IgD-negative memory B cell (primary cell): ENCODE data around the gene SHLD1. TPM values are rescaled to one million over a fixed set of nuclear protein-coding genes. Genes with fewer than 3 reads are reported as not detected.

Source experiments
- polyA plus RNA-seq: library from polyadenylated mRNA; unstranded; fragments of 300-500 nt; fragmentation: Illumina TruSeq; gene quantifications from one replicate; pipeline ENCODE4 v1.2.3, GENCODE V29; 2021

Gene SHLD1
- polyA plus RNA-seq, 1 donor from 2014 or later = 19.8 TPM

Other genes with a start within 250 kb of the SHLD1 start
- 48.0 TPM for gene GPCPD1, start 139.4 kb upstream of the SHLD1 start, polyA plus RNA-seq
- gene CHGB, start 161.1 kb downstream of the SHLD1 start, polyA plus RNA-seq = not detected
- gene TRMT6, start 200.1 kb downstream of the SHLD1 start, polyA plus RNA-seq = 13.3 TPM
- gene MCM8, start 200.3 kb downstream of the SHLD1 start, polyA plus RNA-seq = 0.93 TPM